Trophoblast cell (in vitro differentiated cells and primary cell): ENCODE data around the gene OR8B8.

Source experiments
- DNase-seq, 2 donors: peaks; one replicate each; pipeline ENCODE4 v3.0.0-alpha.2; 2016
- H2AFZ ChIP-seq: 2 replicates; pipeline ENCODE4 v1.6.1; 2013; ENCODE audit warnings: low read length, moderate library complexity, mild to moderate bottlenecking; ENCODE audit not compliant: insufficient read depth, poor library complexity
- H2AK5ac ChIP-seq: 2 replicates; pipeline ENCODE4 v1.6.1; 2013; ENCODE audit warnings: mild to moderate bottlenecking, low read length
- H2BK120ac ChIP-seq: 2 replicates; pipeline ENCODE4 v1.6.1; 2013; ENCODE audit warnings: low read length, mild to moderate bottlenecking, moderate library complexity; ENCODE audit not compliant: insufficient read depth, poor library complexity
- H2BK12ac ChIP-seq: 2 replicates; pipeline ENCODE4 v1.6.1; 2013; ENCODE audit warnings: mild to moderate bottlenecking, low read length, moderate library complexity
- H2BK5ac ChIP-seq: 2 replicates; pipeline ENCODE4 v1.6.1; 2013; ENCODE audit warnings: low read length, low read depth, moderate library complexity, mild to moderate bottlenecking; ENCODE audit not compliant: poor library complexity
- H3K14ac ChIP-seq: 2 replicates; pipeline ENCODE4 v1.6.1; 2013; ENCODE audit warnings: mild to moderate bottlenecking, low read length
- H3K18ac ChIP-seq: 2 replicates; pipeline ENCODE4 v1.6.1; 2013; ENCODE audit warnings: mild to moderate bottlenecking, low read length
- H3K23ac ChIP-seq: 2 replicates; pipeline ENCODE4 v1.6.1; 2013; ENCODE audit warnings: low read length
- H3K27ac ChIP-seq: 2 replicates; pipeline ENCODE4 v1.5.1; 2013; ENCODE audit warnings: low read depth, mild to moderate bottlenecking, inconsistent platforms, low read length, moderate library complexity
- H3K27me3 ChIP-seq: 2 replicates; pipeline ENCODE4 v1.6.1; 2013; ENCODE audit warnings: inconsistent platforms, mild to moderate bottlenecking, low read length, moderate library complexity; ENCODE audit not compliant: insufficient read depth
- H3K36me3 ChIP-seq, 2 experiments: 1 replicate in 1 of 2; 2 replicates in 1 of 2; pipeline ENCODE4 v1.6.1; 2013; ENCODE audit warnings: low read length in 2 of 2, mild to moderate bottlenecking in 2 of 2, moderate library complexity in 1 of 2; ENCODE audit not compliant: insufficient read depth in 2 of 2, control insufficient read depth in 1 of 2
- H3K4ac ChIP-seq: 2 replicates; pipeline ENCODE4 v1.6.1; 2013; ENCODE audit warnings: low read depth, mild to moderate bottlenecking, low read length, moderate library complexity
- H3K4me1 ChIP-seq, 2 experiments: 1 replicate in 1 of 2; 2 replicates in 1 of 2; pipeline ENCODE4 v1.6.1; 2013; ENCODE audit warnings: low read length in 2 of 2, mild to moderate bottlenecking in 2 of 2, moderate library complexity in 1 of 2; ENCODE audit not compliant: insufficient read depth in 2 of 2, control insufficient read depth in 1 of 2
- H3K4me2 ChIP-seq: 2 replicates; pipeline ENCODE4 v1.6.1; 2013; ENCODE audit warnings: inconsistent platforms, mild to moderate bottlenecking, low read length, moderate library complexity
- H3K4me3 ChIP-seq: 2 replicates; pipeline ENCODE4 v1.5.1; 2013; ENCODE audit warnings: mild to moderate bottlenecking, low read depth, low read length, inconsistent platforms
- H3K79me1 ChIP-seq: one replicate; pipeline ENCODE4 v1.6.1; 2013; ENCODE audit warnings: low read length
- H3K79me2 ChIP-seq: 2 replicates; pipeline ENCODE4 v1.6.1; 2013; ENCODE audit warnings: low read length, mild to moderate bottlenecking; ENCODE audit not compliant: control insufficient read depth, insufficient read depth, poor library complexity
- H3K9ac ChIP-seq: 2 replicates; pipeline ENCODE4 v1.6.1; 2013; ENCODE audit warnings: mild to moderate bottlenecking, low read length
- H3K9me3 ChIP-seq: 2 replicates; pipeline ENCODE4 v1.6.1; 2013; ENCODE audit warnings: low read depth, mild to moderate bottlenecking, control low read depth, inconsistent platforms, low read length; ENCODE audit not compliant: insufficient read depth
- H4K12ac ChIP-seq: 2 replicates; pipeline ENCODE4 v1.6.1; 2013; ENCODE audit warnings: low read depth, mild to moderate bottlenecking, low read length, moderate library complexity
- H4K8ac ChIP-seq: 2 replicates; pipeline ENCODE4 v1.6.1; 2013; ENCODE audit warnings: low read depth, mild to moderate bottlenecking, low read length, moderate library complexity
- H4K91ac ChIP-seq: one replicate; pipeline ENCODE4 v1.6.1; 2013; ENCODE audit warnings: low read depth, mild to moderate bottlenecking, low read length, moderate library complexity
- WGBS: extraction: QIAGEN DNeasy Blood & Tissue Kit; methylation state at CpG from one replicate; pipeline ENCODE4 v1.1.7; 2013; ENCODE audit warnings: missing lambda C conversion rate; ENCODE audit not compliant: insufficient read length, insufficient coverage; ENCODE audit errors: extremely low coverage; 5-methylcytosine and 5-hydroxymethylcytosine counted together

The OR8B8 gene

DNA sequence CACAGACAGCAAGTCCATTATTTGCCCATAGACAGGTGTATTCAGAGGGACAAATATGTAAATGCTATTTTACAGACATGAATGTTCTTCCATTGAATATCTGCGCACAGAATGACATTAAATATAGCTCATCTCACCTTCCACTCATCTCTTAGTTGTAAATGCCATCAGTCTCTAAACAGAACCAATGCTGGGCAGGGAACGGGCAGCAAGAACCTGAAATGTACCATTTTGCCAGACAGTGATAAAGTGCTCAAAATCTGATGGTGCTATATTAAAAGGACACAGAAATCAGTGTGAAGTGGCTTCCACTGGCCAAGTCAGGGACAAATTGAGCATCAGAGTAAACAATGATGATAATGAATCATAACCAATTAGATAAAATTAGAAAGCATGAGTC is 10.8 kb downstream of the OR8B8 start:
- no peak overlapping the region for H3K4me3 ChIP-seq
- H3K9me3 ChIP-seq, result no peaks in the 10 kb centered on the region
- no peak overlapping the region for H2AK5ac ChIP-seq
- no peak overlapping the region for H2AFZ ChIP-seq
- no peak for DNase-seq
- H3K4me2 ChIP-seq, result no peak overlapping the region
- no peak overlapping the region for H3K23ac ChIP-seq
- no peak overlapping the region for H2BK12ac ChIP-seq
- H4K12ac ChIP-seq, result no peak overlapping the region
- H4K91ac ChIP-seq, result no peak overlapping the region
- no peak overlapping the region for H3K4ac ChIP-seq
- no peak overlapping the region for H3K27ac ChIP-seq
- no peaks in the 10 kb centered on the region for H3K79me2 ChIP-seq
- H3K14ac ChIP-seq, result no peak overlapping the region
- no CpG with 5 or more reads among the region's 2 CpGs for WGBS
- no peak overlapping the region for H2BK5ac ChIP-seq
- no peak overlapping the region for H3K18ac ChIP-seq
- no peaks in the 10 kb centered on the region for H3K27me3 ChIP-seq
- H3K4me1 ChIP-seq, result no peaks in the 10 kb centered on the region
- H3K9ac ChIP-seq, result no peak overlapping the region
- H3K79me1 ChIP-seq, result no peaks in the 10 kb centered on the region
- no peak overlapping the region for H2BK120ac ChIP-seq
- H4K8ac ChIP-seq, result no peak overlapping the region
- no peaks in the 10 kb centered on the region for H3K36me3 ChIP-seq

DNA sequence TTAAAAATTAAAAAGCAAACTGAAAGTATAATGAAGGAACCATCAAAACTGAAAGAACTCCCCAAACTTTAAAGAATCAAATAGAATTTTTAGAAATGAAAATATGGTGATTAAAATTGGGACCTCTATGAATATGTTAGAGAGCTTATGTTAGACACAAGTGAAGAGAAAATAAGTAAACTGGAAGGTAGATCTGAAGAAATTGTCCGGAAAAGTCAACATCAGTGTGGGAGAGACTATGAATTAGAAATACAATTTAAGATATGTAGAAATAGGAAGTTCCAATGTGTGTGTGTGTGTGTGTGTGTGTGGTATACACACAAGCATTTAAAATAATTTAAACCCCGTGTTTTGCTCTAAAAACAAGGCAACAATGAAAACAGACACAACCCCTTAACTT is 15.9 kb downstream of the OR8B8 start:
- H3K23ac ChIP-seq, result no peak overlapping the region
- no peaks in the 10 kb centered on the region for H3K79me1 ChIP-seq
- DNase-seq, result no peak
- H3K27me3 ChIP-seq, result no peaks in the 10 kb centered on the region
- H3K4me3 ChIP-seq, result no peak overlapping the region
- no peak overlapping the region for H3K14ac ChIP-seq
- no peak overlapping the region for H2BK120ac ChIP-seq
- WGBS, result no CpG with 5 or more reads among the region's 2 CpGs
- H3K36me3 ChIP-seq, result no peaks in the 10 kb centered on the region
- H2AFZ ChIP-seq, result no peak overlapping the region
- H3K9me3 ChIP-seq, result no peaks in the 10 kb centered on the region
- no peaks in the 10 kb centered on the region for H3K4me1 ChIP-seq
- H3K4ac ChIP-seq, result no peak overlapping the region
- no peak overlapping the region for H3K27ac ChIP-seq
- no peak overlapping the region for H2AK5ac ChIP-seq
- no peak overlapping the region for H4K8ac ChIP-seq
- H2BK12ac ChIP-seq, result no peak overlapping the region
- H4K91ac ChIP-seq, result no peak overlapping the region
- H3K18ac ChIP-seq, result no peak overlapping the region
- no peak overlapping the region for H3K9ac ChIP-seq
- H2BK5ac ChIP-seq, result no peak overlapping the region
- no peak overlapping the region for H3K4me2 ChIP-seq
- no peaks in the 10 kb centered on the region for H3K79me2 ChIP-seq
- H4K12ac ChIP-seq, result no peak overlapping the region

GRCh38 chr11:124424384-124424921 is 21.0 kb downstream of the OR8B8 start, which contains the start of gene OR8B4:
Gene OR8B4 (minus strand): TSS chr11:124424871. CDS start chr11:124424871, 0 bp downstream.
- Histone ChIP-seq H3K79me1 (no peaks in the 10 kb centered on the region), H3K4me3 (no peak within 1 kb of the TSS), H3K36me3 (no peaks in the 10 kb centered on the region), H3K14ac (no peak within 1 kb of the TSS), H3K4me1 (no peaks in the 10 kb centered on the region), H3K4ac (no peak within 1 kb of the TSS), H4K8ac (no peak within 1 kb of the TSS), H3K79me2 (no peaks in the 10 kb centered on the region), H3K9ac (no peak within 1 kb of the TSS), H3K27me3 (no peaks in the 10 kb centered on the region), H3K23ac (no peak within 1 kb of the TSS), H4K12ac (no peak within 1 kb of the TSS), H3K9me3 (no peaks in the 10 kb centered on the region), H2BK5ac (no peak within 1 kb of the TSS), H3K4me2 (no peak within 1 kb of the TSS), H4K91ac (no peak within 1 kb of the TSS), H2BK12ac (no peak within 1 kb of the TSS), H2BK120ac (no peak within 1 kb of the TSS), H3K27ac (no peak within 1 kb of the TSS), H2AK5ac (no peak within 1 kb of the TSS), H2AFZ (no peak within 1 kb of the TSS), H3K18ac (no peak within 1 kb of the TSS)
- no CpG with 5 or more reads among the region's 2 CpGs for WGBS
- no peak for DNase-seq

DNA sequence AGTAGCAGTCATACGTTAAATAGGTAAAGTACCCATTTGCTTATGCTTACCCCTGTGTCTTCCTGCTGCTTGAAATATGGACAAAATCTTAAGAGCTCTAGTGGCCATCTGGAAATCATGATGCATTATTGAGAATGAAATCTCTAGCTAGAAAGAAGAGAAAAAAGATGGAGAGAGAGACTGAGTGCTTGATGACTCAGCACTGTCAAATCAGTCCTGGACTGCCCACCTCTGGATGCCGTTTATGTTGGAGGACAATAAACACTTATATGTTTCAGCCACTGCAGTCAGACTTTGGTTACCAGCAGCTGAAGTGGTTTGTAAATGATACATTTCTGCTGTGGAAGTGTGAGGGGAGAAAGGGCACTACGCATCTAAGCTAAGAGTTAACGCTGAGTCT is 24.5 kb downstream of the OR8B8 start:
- H3K9ac ChIP-seq, result no peak overlapping the region
- no peak overlapping the region for H2AFZ ChIP-seq
- no peak overlapping the region for H2BK120ac ChIP-seq
- no peak overlapping the region for H4K12ac ChIP-seq
- no peak overlapping the region for H3K27ac ChIP-seq
- no peak overlapping the region for H3K18ac ChIP-seq
- WGBS, result no CpG with 5 or more reads among the region's 4 CpGs
- H3K4me2 ChIP-seq, result no peak overlapping the region
- no peak for DNase-seq
- H4K91ac ChIP-seq, result no peak overlapping the region
- H2AK5ac ChIP-seq, result no peak overlapping the region
- no peak overlapping the region for H2BK12ac ChIP-seq
- H3K36me3 ChIP-seq, result no peaks in the 10 kb centered on the region
- H3K79me2 ChIP-seq, result no peaks in the 10 kb centered on the region
- no peak overlapping the region for H3K4ac ChIP-seq
- H3K27me3 ChIP-seq, result no peaks in the 10 kb centered on the region
- H3K79me1 ChIP-seq, result no peaks in the 10 kb centered on the region
- no peak overlapping the region for H2BK5ac ChIP-seq
- H3K4me1 ChIP-seq, result no peaks in the 10 kb centered on the region
- no peak overlapping the region for H3K14ac ChIP-seq
- no peaks in the 10 kb centered on the region for H3K9me3 ChIP-seq
- H3K4me3 ChIP-seq, result no peak overlapping the region
- no peak overlapping the region for H3K23ac ChIP-seq
- H4K8ac ChIP-seq, result no peak overlapping the region
